Measurements from ENCODE around the gene PCGF2.

PCGF2 gene

GRCh38 chr17:38751144-38751807, 3.1 kb upstream of the PCGF2 start:
- DNase-seq (ENCODE audit: low read depth) = no peak

- no peak for DNase-seq (ENCODE audit: low read depth)
Observed at GRCh38 chr17:38750312-38751121, 2.4 kb upstream of the PCGF2 start.

- DNase-seq (ENCODE audit: low read depth) = no peak
Observed at GRCh38 chr17:38750044-38750311, 1.8 kb upstream of the PCGF2 start.

DNA sequence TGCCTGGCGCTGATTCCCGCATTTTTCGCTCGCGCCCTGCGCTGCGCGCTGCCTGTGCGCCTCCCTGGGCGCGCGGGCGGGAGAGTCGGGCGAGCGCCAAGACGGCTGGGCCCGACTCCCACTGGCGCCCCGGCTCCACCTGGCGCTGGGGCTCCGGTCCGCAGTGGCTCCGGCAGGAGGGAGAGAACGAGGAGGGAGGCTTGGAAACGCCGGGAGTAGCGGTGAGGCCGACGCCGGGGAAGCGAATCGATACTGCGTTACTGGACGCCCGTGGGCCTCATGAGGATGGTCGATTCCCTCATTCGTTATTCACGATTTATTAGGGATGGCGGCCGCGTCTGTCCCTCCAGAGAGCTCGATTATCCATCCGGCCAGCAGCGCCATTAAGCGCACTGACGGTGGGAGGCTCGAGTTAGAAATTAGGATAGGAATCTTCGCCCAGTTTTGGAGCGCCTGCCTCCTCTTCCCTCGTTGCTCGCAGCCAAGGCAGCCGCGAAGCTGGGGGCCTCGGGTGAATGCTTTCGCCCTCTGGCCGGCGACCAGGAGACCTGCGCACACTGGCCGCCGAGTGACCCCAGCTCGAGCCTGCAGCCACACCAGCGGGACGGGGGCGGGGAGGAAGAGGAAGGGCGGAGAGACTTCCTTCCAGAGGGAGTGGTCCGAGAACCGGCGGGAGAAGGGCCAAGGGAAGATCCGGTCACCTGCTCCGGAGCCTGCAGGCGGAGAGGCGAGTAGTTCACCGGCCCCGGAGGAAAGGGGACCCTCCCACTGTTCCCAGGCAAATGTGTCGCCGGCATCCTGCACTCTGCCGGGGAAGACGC, 1.3 kb upstream of the PCGF2 start:
- DNase-seq (ENCODE audit: low read depth) = no peak

- DNase-seq (ENCODE audit: low read depth) = no peak
Observed at GRCh38 chr17:38748892-38749222, 721 bp upstream of the PCGF2 start.

- DNase-seq (ENCODE audit: low read depth) = no peak
Observed at GRCh38 chr17:38747463-38748148, 530 bp downstream of the PCGF2 start.

- no peak for DNase-seq (ENCODE audit: low read depth)
Observed at GRCh38 chr17:38746849-38747462, 1.2 kb downstream of the PCGF2 start.

- DNase-seq (ENCODE audit: low read depth) = no peak
Observed at GRCh38 chr17:38746004-38746848, 1.9 kb downstream of the PCGF2 start.

- DNase-seq (ENCODE audit: low read depth) = no peak
Observed at GRCh38 chr17:38745545-38745944, 2.6 kb downstream of the PCGF2 start.

DNA sequence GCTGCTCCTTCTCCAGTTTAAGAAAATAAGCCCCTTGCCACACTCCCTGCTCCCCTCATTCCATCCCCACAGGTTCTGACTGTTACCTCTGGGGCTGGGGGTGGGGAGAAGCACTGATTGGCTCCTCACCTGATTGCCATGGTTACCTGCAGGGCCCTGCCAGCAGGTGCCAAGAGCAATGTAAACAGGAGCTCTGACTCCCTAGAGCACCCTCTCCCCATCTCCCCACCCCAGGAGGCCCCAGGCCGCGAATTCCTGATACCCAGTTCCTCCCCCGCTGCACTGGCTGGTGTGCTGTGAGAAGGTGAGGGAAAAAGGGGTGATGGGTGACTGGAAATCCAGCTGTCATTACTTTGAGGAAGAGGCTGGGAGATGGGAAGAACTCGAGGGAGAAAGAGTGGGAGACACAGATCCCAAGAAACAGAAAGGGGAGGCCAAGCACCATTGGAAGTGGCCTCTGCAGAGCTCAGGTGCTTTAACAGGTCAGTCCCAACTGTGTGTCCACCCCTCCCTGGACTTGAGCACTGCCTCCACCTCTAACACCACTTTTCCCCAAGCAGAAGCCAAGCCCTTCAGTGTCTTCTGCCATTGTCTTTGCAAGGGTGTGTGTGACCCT, 4.5 kb downstream of the PCGF2 start:
- DNase-seq (ENCODE audit: low read depth) = no peak

- peak; percentile 75 for DNase-seq (ENCODE audit: low read depth)
Observed at GRCh38 chr17:38742411-38743308, 5.5 kb downstream of the PCGF2 start.

DNA sequence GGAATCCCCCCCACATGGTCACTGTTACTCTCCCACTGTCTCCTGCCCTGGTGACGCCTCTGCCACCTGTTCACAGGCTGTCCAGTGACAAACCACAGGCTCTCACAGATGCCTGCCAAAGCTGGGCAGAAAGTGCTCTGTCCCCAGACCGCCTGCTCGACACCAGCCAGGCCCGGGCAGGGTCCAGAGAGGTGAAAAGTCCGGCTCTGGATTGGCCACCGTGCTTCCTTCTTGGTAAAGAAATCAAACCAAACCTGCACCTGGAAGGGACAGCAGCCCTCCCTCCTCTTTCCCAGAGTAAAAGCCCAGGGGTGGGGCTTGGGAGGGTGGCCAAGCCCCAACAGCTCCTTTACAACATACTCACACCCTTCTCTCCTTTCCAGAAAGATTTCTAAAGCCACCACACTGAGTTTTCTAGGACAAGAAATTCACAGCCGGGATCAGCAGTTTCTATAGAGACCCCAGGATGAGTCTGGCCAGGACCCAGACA, 6.2 kb downstream of the PCGF2 start:
- DNase-seq (ENCODE audit: low read depth) = no peak

DNA sequence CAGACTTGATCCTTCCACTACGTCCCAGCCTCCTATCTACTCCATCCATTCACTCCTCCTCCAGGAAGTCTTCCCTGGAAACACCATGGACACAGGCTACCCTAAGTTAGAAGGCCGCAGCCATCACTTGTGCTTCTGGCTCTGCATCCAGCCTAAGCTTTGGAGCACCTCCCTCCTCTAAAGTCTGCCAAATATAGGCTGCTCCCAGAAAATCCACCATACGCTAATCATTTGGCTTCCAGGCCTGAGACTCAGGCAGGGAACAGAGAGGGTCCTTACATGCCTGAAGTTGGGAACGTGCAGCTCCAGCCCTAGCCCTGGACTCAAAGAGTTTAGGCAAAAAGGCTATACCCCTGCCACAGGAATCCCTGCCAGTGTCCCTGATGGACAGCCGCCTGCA, 6.7 kb downstream of the PCGF2 start:
- no peak for DNase-seq (ENCODE audit: low read depth)

- DNase-seq (ENCODE audit: low read depth) = no peak
Observed at GRCh38 chr17:38740806-38741205, 7.3 kb downstream of the PCGF2 start.

- no peak for DNase-seq (ENCODE audit: low read depth)
Observed at GRCh38 chr17:38740044-38740443, 8.1 kb downstream of the PCGF2 start.

GRCh38 chr17:38739305-38739704, 8.8 kb downstream of the PCGF2 start:
- DNase-seq (ENCODE audit: low read depth) = no peak

DNA sequence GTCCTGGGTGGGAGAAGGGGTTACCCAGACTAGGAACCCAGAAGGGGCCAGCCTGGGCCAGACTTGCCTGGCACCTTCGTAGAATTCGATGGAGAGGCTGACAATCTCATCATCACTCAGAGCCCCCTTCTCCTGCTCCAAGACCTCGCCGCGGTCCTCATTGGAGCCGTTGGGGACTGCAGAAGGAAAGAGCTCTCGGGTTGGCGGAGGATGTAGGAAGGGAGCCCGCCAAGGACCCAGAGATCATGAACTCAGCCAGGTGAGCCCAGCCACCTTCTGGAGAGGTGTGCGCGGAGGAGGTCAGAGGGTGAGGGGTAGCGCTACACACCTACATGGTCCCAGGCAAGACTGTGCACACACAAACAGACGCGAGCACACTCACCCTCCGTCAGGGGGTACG, 9.4 kb downstream of the PCGF2 start:
- DNase-seq (ENCODE audit: low read depth) = no peak

GRCh38 chr17:38738007-38738662, 10.0 kb downstream of the PCGF2 start:
- no peak for DNase-seq (ENCODE audit: low read depth)

Measured in GM04504 (cell line).